SK-N-SH (cell line): Measurements from ENCODE around the gene UBXN6. TPM values are rescaled to one million over a fixed set of nuclear protein-coding genes. Genes with fewer than 3 reads are reported as not detected.

Experiments used
- CTCF ChIA-PET: fragments of 300-600, 350-600 bp; formaldehyde crosslinking; extraction: SDS; loops from one replicate; lab custom pipeline; 2021; lab: Yijun Ruan, JAX
- POLR2A ChIA-PET: fragments of 350-600 bp; sonication (Branson Sonifier 250); formaldehyde crosslinking; extraction: SDS; loops from one replicate; lab custom pipeline; 2020; ENCODE audit warnings: antibody characterized with exemption, inconsistent platforms; lab: Yijun Ruan, JAX
- DNase-seq: peaks from one replicate; pipeline ENCODE4 v3.0.0; 2012
- H2AFZ ChIP-seq: fragments of 200-600 bp; sonication (generic); 2 replicates; pipeline ENCODE4 v1.8.1; 2016; ENCODE audit warnings: antibody characterized with exemption, mild to moderate bottlenecking, low read depth
- H3F3A ChIP-seq: fragments of 200-600 bp; sonication (generic); replicated peaks from 2 replicates; pipeline ENCODE3; 2016; ENCODE audit warnings: antibody characterized with exemption, mild to moderate bottlenecking; ENCODE audit not compliant: insufficient read depth
- H3K27ac ChIP-seq, 2 experiments: fragments of 200-500 bp in 1 of 2; fragments of 200-600 bp in 1 of 2; sonication (Bioruptor generic) in 1 of 2; sonication (generic), shearing (Covaris generic) in 1 of 2; 2 replicates each; pipeline versions ENCODE4 v1.5.1 to v1.6.1; 2014 to 2016; ENCODE audit warnings: low read depth in 2 of 2, inconsistent platforms in 1 of 2, low read length in 1 of 2, mild to moderate bottlenecking in 1 of 2, mixed read lengths in 1 of 2
- H3K27me3 ChIP-seq: fragments of 200-600 bp; sonication (generic), shearing (Covaris generic); 2 replicates; pipeline ENCODE4 v1.6.1; 2016; ENCODE audit warnings: mixed run types; ENCODE audit not compliant: insufficient read depth
- H3K36me3 ChIP-seq, 2 experiments: fragments of 200-500 bp in 1 of 2; fragments of 200-600 bp in 1 of 2; sonication (Bioruptor generic) in 1 of 2; sonication (generic) in 1 of 2; replicated peaks in 1 of 2; 2 replicates each; pipeline versions ENCODE3 to v1.5.1; 2014 to 2016; ENCODE audit warnings: low read length in 1 of 2, mild to moderate bottlenecking in 1 of 2; ENCODE audit not compliant: insufficient read depth in 2 of 2, control insufficient read depth in 1 of 2
- H3K4me1 ChIP-seq, 2 experiments: fragments of 200-500 bp in 1 of 2; fragments of 200-600 bp in 1 of 2; sonication (Bioruptor generic) in 1 of 2; sonication (generic), shearing (Covaris generic) in 1 of 2; 2 replicates each; pipeline versions ENCODE4 v1.5.1 to v1.6.1; 2014 to 2016; ENCODE audit warnings: low read depth in 1 of 2, low read length in 1 of 2, mixed run types in 1 of 2; ENCODE audit not compliant: insufficient read depth in 2 of 2, control insufficient read depth in 1 of 2
- H3K4me2 ChIP-seq: fragments of 200-600 bp; sonication (generic), shearing (Covaris generic); 2 replicates; pipeline ENCODE4 v1.6.1; 2017; ENCODE audit warnings: mixed run types
- H3K4me3 ChIP-seq, 2 experiments: fragments of 200-500 bp in 1 of 2; fragments of 200-600 bp in 1 of 2; sonication (Bioruptor generic) in 1 of 2; sonication (generic), shearing (Covaris generic) in 1 of 2; 2 replicates each; pipeline versions ENCODE4 v1.5.1 to v1.8.1; 2014 to 2016; ENCODE audit warnings: low read depth in 2 of 2, inconsistent platforms in 1 of 2, low read length in 1 of 2, mild to moderate bottlenecking in 1 of 2, mixed read lengths in 1 of 2, moderate library complexity in 1 of 2
- H3K79me2 ChIP-seq: fragments of 200-600 bp; sonication (generic); 2 replicates; pipeline ENCODE4 v1.8.1; 2017; ENCODE audit warnings: mild to moderate bottlenecking; ENCODE audit not compliant: insufficient read depth
- H3K9ac ChIP-seq: fragments of 200-600 bp; sonication (generic); 2 replicates; pipeline ENCODE4 v1.6.1; 2017; ENCODE audit warnings: mixed run types
- H3K9me2 ChIP-seq: fragments of 200-600 bp; sonication (generic); 2 replicates; pipeline ENCODE4 v1.6.1; 2017; ENCODE audit warnings: mixed run types
- H3K9me3 ChIP-seq: fragments of 200-600 bp; sonication (generic); 2 replicates; pipeline ENCODE4 v1.6.1; 2017; ENCODE audit warnings: mixed run types, mild to moderate bottlenecking, moderate library complexity
- H4K20me1 ChIP-seq: fragments of 200-600 bp; sonication (generic); 2 replicates; pipeline ENCODE4 v1.6.1; 2017; ENCODE audit warnings: mild to moderate bottlenecking, mixed run types; ENCODE audit not compliant: insufficient read depth
- CHD2 ChIP-seq: fragments of 150-350 bp; IDR thresholded peaks from 2 replicates; pipeline ENCODE4 v1.6.1; 2018; ENCODE audit warnings: low read length; ENCODE audit not compliant: partially characterized antibody
- ELF1 ChIP-seq: IDR thresholded peaks from 2 replicates; pipeline ENCODE4 v1.4.0; 2012
- EZH2phosphoT487 ChIP-seq: fragments of 200-600 bp; sonication (generic); IDR thresholded peaks from 2 replicates; pipeline ENCODE4 v1.6.1; 2017; ENCODE audit warnings: low read depth, mixed run types, mild to moderate bottlenecking, antibody characterized with exemption, moderate library complexity, borderline replicate concordance
- FOSL2 ChIP-seq: IDR thresholded peaks from 2 replicates; pipeline ENCODE4 v1.4.0; 2012; ENCODE audit warnings: low read depth, mild to moderate bottlenecking, moderate library complexity, borderline replicate concordance
- GABPA ChIP-seq: IDR thresholded peaks from 2 replicates; pipeline ENCODE4 v1.4.0; 2012; ENCODE audit warnings: low read depth, mild to moderate bottlenecking
- GATA2 ChIP-seq: sonication (generic); formaldehyde crosslinking; IDR thresholded peaks from 2 replicates; pipeline ENCODE4 v1.5.0; 2020; ENCODE audit warnings: mild to moderate bottlenecking, missing genetic modification reagents
- IRF3 ChIP-seq: fragments of 150-350 bp; IDR thresholded peaks from 2 replicates; pipeline ENCODE4 v1.6.1; 2016; ENCODE audit warnings: mild to moderate bottlenecking, low read depth, low read length
- MAX ChIP-seq: IDR thresholded peaks from 2 replicates; pipeline ENCODE4 v1.4.0; 2012; ENCODE audit warnings: low read depth
- MXI1 ChIP-seq: IDR thresholded peaks from 2 replicates; pipeline ENCODE4 v1.6.1; 2012; ENCODE audit warnings: mild to moderate bottlenecking, low read depth, low read length, improper control_type of control experiment
- NRF1 ChIP-seq: IDR thresholded peaks from 2 replicates; pipeline ENCODE4 v1.6.1; 2012; ENCODE audit warnings: low read depth, mild to moderate bottlenecking, low read length
- POLR2AphosphoS5 ChIP-seq: IDR thresholded peaks from 2 replicates; pipeline ENCODE4 v1.6.1; 2012; ENCODE audit warnings: low read depth, low read length
- RAD21 ChIP-seq: IDR thresholded peaks from 2 replicates; pipeline ENCODE4 v1.6.1; 2012; ENCODE audit warnings: mild to moderate bottlenecking, low read length
- RCOR1 ChIP-seq: fragments of 150-350 bp; IDR thresholded peaks from 2 replicates; pipeline ENCODE4 v1.6.1; 2017; ENCODE audit warnings: antibody characterized with exemption, low read length
- RFX5 ChIP-seq: IDR thresholded peaks from 2 replicates; pipeline ENCODE4 v1.6.1; 2012; ENCODE audit warnings: mild to moderate bottlenecking, improper control_type of control experiment, low read length
- RXRA ChIP-seq: IDR thresholded peaks from 2 replicates; pipeline ENCODE4 v1.4.0; 2012; ENCODE audit warnings: low read depth, mild to moderate bottlenecking, borderline replicate concordance
- SMC3 ChIP-seq: IDR thresholded peaks from 2 replicates; pipeline ENCODE4 v1.6.1; 2012; ENCODE audit warnings: low read depth, low read length, improper control_type of control experiment
- TAF1 ChIP-seq: IDR thresholded peaks from 2 replicates; pipeline ENCODE4 v1.6.1; 2012; ENCODE audit warnings: low read depth, mild to moderate bottlenecking, low read length, moderate library complexity, borderline replicate concordance
- TEAD4 ChIP-seq: IDR thresholded peaks from 2 replicates; pipeline ENCODE4 v1.4.0; 2012; ENCODE audit warnings: mild to moderate bottlenecking, borderline replicate concordance; ENCODE audit not compliant: insufficient read depth
- WGBS: methylation state at CpG from one replicate; pipeline ENCODE4 v1.1.6; 2017; ENCODE audit warnings: low lambda C conversion rate; 5-methylcytosine and 5-hydroxymethylcytosine counted together
- polyA plus RNA-seq, 3 experiments: library from polyadenylated mRNA; depleted of rRNA; stranded (reverse); fragments of >200 nt; gene quantifications; 2 replicates each; pipeline ENCODE4 v1.2.3, GENCODE V29; 2012
- TF ChIP-seq, protein P1 (sequence below): fragments of 150-350 bp; IDR thresholded peaks from 2 replicates; pipeline ENCODE4 v1.6.1; 2017; ENCODE audit warnings: antibody characterized with exemption, low read length, low read depth, borderline replicate concordance
- TF ChIP-seq, protein P2 (sequence below): IDR thresholded peaks from 2 replicates; pipeline ENCODE4; 2012
- TF ChIP-seq, protein P3 (sequence below): IDR thresholded peaks from 2 replicates; pipeline ENCODE4 v1.6.1; 2012; ENCODE audit warnings: mild to moderate bottlenecking, low read depth, low read length, moderate library complexity
- TF ChIP-seq, protein P4 (sequence below): fragments of 200-600 bp; sonication (generic); IDR thresholded peaks from 2 replicates; pipeline ENCODE4 v1.6.1; 2017; ENCODE audit warnings: antibody characterized with exemption, mild to moderate bottlenecking, moderate library complexity

The UBXN6 gene
- polyA plus RNA-seq, 1 of the 3 experiments (the other 2 are of a cell fraction) = 110 TPM

DNA sequence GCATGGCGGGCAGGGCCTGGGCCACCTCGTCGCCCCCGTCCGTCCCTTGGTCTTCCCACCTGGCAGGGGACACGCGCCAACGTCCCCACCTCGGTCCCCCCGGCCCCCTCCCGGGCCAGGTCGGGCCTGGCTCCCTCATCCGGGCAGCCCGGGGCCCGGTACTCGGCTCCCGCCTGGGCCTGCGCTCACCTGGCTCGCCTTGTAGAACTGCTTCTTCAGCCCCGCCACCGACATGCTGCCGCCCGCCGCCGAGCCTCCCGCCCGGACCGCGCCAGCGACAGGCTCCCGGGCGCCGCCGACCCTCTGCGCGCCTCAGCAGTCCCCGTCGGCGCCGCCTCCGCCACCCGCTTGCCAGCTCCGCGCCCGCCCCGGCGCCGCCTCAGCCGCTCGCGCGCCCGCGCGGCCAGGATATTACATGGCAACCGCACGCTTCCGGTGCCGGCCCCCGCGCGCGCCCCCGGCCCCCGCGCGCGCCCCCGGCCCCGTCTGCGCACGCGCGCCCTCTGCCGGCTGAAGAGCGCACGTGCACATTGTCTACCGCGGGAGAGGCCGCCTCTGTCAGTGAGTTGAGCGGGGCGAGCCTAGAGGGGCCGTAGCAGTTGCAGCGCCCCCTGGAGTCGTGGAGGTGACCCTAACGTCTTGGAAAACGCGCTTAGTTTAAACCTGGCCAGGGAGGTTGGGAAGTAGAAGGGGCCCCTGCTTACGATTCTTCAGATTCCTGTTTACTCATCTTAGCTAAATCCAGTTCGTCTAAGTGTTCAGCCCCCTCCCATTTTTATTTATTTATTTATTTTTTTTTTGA lies 57.3 kb downstream of the UBXN6 start, which contains the start of gene SH3GL1:
Gene SH3GL1, minus strand, starts transcription at position 413 of the 802 bp plus-strand sequence. Its CDS starts 179 bp downstream, at position 234.
- Histone ChIP-seq H3F3A (peaks cover 10% of the 10 kb centered on the region), H2AFZ (peak within 1 kb of the TSS; percentile 81), H3K4me2 (peak within 1 kb of the TSS; percentile 88), H3K9me3 (no peaks in the 10 kb centered on the region), H3K36me3 (peaks cover 3 to 15% of the 10 kb centered on the region in 2 experiments), H3K9ac (peak within 1 kb of the TSS; percentile 96), H3K27me3 (no peaks in the 10 kb centered on the region), H3K4me1 (peaks cover 11 to 14% of the 10 kb centered on the region in 2 experiments; a peak in 3 of 4 replicates), H4K20me1 (peaks cover 37% of the 10 kb centered on the region), H3K4me3 (peak within 1 kb of the TSS; percentile 70 to 82), H3K79me2 (peaks cover 77% of the 10 kb centered on the region), H3K9me2 (no peaks in the 10 kb centered on the region), H3K27ac (peak within 1 kb of the TSS; percentile 68 to 85)
- 1% methylated on average over 9 of the region's 90 CpGs for WGBS
- DNase-seq = peak; percentile 92
- ChIA-PET POLR2A (interaction anchor here (1.4 kb wide), 1 partner anchor 57 kb away, joined by 6 read pairs; the partner anchor contains the start of gene MPND), CTCF (interaction anchor here (0.6 to 2.1 kb wide), 49 partner anchors 9 to 273 kb away, joined by 3 to 31 read pairs (median 4); partner anchors contain the start of genes SHD and STAP2)
- TF ChIP-seq RFX5 = 0 out of 2 replicates have a peak, but pooled peaks have one; percentile 28
- TF ChIP-seq GABPA = peak; percentile 49
- TF ChIP-seq POLR2AphosphoS5 = no peak
- TF ChIP-seq ELF1 = peak; percentile 51
- TF ChIP-seq, protein P1, sequence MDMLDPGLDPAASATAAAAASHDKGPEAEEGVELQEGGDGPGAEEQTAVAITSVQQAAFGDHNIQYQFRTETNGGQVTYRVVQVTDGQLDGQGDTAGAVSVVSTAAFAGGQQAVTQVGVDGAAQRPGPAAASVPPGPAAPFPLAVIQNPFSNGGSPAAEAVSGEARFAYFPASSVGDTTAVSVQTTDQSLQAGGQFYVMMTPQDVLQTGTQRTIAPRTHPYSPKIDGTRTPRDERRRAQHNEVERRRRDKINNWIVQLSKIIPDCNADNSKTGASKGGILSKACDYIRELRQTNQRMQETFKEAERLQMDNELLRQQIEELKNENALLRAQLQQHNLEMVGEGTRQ = no peak
- TF ChIP-seq FOSL2 = no peak; the same call in 1 of the 2 replicates
- no peak for TF ChIP-seq TEAD4
- peak; percentile 95 for TF ChIP-seq CHD2
- TF ChIP-seq RCOR1 = peak; percentile 66; the same call in 1 of the 2 replicates
- 0 out of 2 replicates have a peak, but pooled peaks have one; percentile 28 for TF ChIP-seq NRF1
- TF ChIP-seq GATA2 = no peak
- TF ChIP-seq TAF1 = peak; percentile 74
- TF ChIP-seq MXI1 = peak; percentile 45; the same call in 1 of the 2 replicates
- peak; percentile 94 for TF ChIP-seq MAX
- TF ChIP-seq, protein P2, sequence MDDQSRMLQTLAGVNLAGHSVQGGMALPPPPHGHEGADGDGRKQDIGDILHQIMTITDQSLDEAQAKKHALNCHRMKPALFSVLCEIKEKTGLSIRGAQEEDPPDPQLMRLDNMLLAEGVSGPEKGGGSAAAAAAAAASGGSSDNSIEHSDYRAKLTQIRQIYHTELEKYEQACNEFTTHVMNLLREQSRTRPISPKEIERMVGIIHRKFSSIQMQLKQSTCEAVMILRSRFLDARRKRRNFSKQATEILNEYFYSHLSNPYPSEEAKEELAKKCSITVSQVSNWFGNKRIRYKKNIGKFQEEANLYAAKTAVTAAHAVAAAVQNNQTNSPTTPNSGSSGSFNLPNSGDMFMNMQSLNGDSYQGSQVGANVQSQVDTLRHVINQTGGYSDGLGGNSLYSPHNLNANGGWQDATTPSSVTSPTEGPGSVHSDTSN = peak; percentile 31; the same call in 1 of the 2 replicates
- TF ChIP-seq SMC3 = peak; percentile 58
- TF ChIP-seq RXRA = no peak
- TF ChIP-seq, protein P3, sequence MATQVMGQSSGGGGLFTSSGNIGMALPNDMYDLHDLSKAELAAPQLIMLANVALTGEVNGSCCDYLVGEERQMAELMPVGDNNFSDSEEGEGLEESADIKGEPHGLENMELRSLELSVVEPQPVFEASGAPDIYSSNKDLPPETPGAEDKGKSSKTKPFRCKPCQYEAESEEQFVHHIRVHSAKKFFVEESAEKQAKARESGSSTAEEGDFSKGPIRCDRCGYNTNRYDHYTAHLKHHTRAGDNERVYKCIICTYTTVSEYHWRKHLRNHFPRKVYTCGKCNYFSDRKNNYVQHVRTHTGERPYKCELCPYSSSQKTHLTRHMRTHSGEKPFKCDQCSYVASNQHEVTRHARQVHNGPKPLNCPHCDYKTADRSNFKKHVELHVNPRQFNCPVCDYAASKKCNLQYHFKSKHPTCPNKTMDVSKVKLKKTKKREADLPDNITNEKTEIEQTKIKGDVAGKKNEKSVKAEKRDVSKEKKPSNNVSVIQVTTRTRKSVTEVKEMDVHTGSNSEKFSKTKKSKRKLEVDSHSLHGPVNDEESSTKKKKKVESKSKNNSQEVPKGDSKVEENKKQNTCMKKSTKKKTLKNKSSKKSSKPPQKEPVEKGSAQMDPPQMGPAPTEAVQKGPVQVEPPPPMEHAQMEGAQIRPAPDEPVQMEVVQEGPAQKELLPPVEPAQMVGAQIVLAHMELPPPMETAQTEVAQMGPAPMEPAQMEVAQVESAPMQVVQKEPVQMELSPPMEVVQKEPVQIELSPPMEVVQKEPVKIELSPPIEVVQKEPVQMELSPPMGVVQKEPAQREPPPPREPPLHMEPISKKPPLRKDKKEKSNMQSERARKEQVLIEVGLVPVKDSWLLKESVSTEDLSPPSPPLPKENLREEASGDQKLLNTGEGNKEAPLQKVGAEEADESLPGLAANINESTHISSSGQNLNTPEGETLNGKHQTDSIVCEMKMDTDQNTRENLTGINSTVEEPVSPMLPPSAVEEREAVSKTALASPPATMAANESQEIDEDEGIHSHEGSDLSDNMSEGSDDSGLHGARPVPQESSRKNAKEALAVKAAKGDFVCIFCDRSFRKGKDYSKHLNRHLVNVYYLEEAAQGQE = no peak
- TF ChIP-seq, protein P4, sequence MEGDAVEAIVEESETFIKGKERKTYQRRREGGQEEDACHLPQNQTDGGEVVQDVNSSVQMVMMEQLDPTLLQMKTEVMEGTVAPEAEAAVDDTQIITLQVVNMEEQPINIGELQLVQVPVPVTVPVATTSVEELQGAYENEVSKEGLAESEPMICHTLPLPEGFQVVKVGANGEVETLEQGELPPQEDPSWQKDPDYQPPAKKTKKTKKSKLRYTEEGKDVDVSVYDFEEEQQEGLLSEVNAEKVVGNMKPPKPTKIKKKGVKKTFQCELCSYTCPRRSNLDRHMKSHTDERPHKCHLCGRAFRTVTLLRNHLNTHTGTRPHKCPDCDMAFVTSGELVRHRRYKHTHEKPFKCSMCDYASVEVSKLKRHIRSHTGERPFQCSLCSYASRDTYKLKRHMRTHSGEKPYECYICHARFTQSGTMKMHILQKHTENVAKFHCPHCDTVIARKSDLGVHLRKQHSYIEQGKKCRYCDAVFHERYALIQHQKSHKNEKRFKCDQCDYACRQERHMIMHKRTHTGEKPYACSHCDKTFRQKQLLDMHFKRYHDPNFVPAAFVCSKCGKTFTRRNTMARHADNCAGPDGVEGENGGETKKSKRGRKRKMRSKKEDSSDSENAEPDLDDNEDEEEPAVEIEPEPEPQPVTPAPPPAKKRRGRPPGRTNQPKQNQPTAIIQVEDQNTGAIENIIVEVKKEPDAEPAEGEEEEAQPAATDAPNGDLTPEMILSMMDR = peak; percentile 94
- TF ChIP-seq IRF3 = no peak
- TF ChIP-seq RAD21 = peak; percentile 50
- no peak for TF ChIP-seq EZH2phosphoT487
